GM12878 (cell line): ENCODE results near the gene HSPA1B. TPM values are rescaled to one million over a fixed set of nuclear protein-coding genes. Genes with fewer than 3 reads are reported as not detected.

ENCODE experiments used
- ATAC-seq: fragments of 200-7000 bp; cut with Tn5 transposase; 3 replicates; pipeline ENCODE4 v1.9.1; 2020; ENCODE audit warnings: mild to moderate bottlenecking, moderate library complexity
- BruUV-seq: library from RNA; stranded (reverse); fragments of 400-500 nt; replicated peaks from 2 replicates; lab custom pipeline; 2021; lab: Mats Ljungman, UMichigan
- CTCF ChIA-PET: fragments of 300-600 bp; sonication (Branson Sonifier 250); formaldehyde crosslinking; extraction: SDS; loops from one replicate; lab custom pipeline; 2021; ENCODE audit warnings: inconsistent platforms; lab: Yijun Ruan, JAX
- POLR2A ChIA-PET: fragments of 350-600 bp; formaldehyde crosslinking; extraction: SDS; loops from one replicate; lab custom pipeline; 2021; ENCODE audit warnings: inconsistent platforms; lab: Charles Lee
- RAD21 ChIA-PET: fragments of 300-600 bp; sonication (Branson Sonifier 250); formaldehyde crosslinking; loops from one replicate; lab custom pipeline; 2023; ENCODE audit warnings: antibody characterized with exemption; ENCODE audit not compliant: unreplicated experiment; lab: Charles Lee
- SMC1A ChIA-PET: fragments of 300-600 bp; sonication (Branson Sonifier 250); formaldehyde crosslinking; loops from one replicate; lab custom pipeline; 2023; ENCODE audit not compliant: unreplicated experiment, uncharacterized antibody; lab: Charles Lee
- DNase-seq: peaks from one replicate; pipeline ENCODE4 v3.0.0-alpha.2; 2011; ENCODE audit warnings: low read depth, low spot score
- FAIRE-seq: peaks from 3 replicates; lab custom pipeline; 2011; peaks lifted over from hg19 to GRCh38; lab: Jason Lieb, UNC
- H2AFZ ChIP-seq: 2 replicates; pipeline ENCODE4 v1.6.0; 2011; ENCODE audit warnings: low read depth, low read length, control low read depth; ENCODE audit not compliant: control insufficient read depth
- H3K27ac ChIP-seq: 2 replicates; pipeline ENCODE4 v1.5.1; 2011; ENCODE audit warnings: control low read depth; ENCODE audit not compliant: control insufficient read depth, insufficient read depth
- H3K27me3 ChIP-seq, 2 experiments: replicated peaks in 1 of 2; 2 replicates each; pipeline versions ENCODE4 v1.6.0 to v1.6.1; 2011; ENCODE audit warnings: low read length in 1 of 2; ENCODE audit not compliant: control insufficient read depth in 2 of 2, insufficient read depth in 2 of 2
- H3K36me3 ChIP-seq, 2 experiments: 2 replicates each; pipeline ENCODE4 v1.5.1; 2011; ENCODE audit warnings: low read length in 1 of 2; ENCODE audit not compliant: control insufficient read depth in 2 of 2, insufficient read depth in 2 of 2
- H3K4me1 ChIP-seq: 2 replicates; pipeline ENCODE4 v1.6.1; 2011; ENCODE audit warnings: mild to moderate bottlenecking, low read length, moderate library complexity, mixed read lengths; ENCODE audit not compliant: control insufficient read depth, insufficient read depth
- H3K4me2 ChIP-seq: 2 replicates; pipeline ENCODE4 v1.6.0; 2011; ENCODE audit warnings: control low read depth; ENCODE audit not compliant: control insufficient read depth, insufficient read depth
- H3K4me3 ChIP-seq: fragments of 200-600 bp; sonication (generic); 2 replicates; pipeline ENCODE4 v1.5.1; 2016
- H3K79me2 ChIP-seq: 2 replicates; pipeline ENCODE4 v1.6.0; 2011; ENCODE audit warnings: low read length; ENCODE audit not compliant: control insufficient read depth, insufficient read depth
- H3K9ac ChIP-seq: 2 replicates; pipeline ENCODE4 v1.8.0; 2011; ENCODE audit warnings: low read length, control low read depth, mixed read lengths; ENCODE audit not compliant: control insufficient read depth, insufficient read depth
- H3K9me3 ChIP-seq: replicated peaks from 3 replicates; pipeline ENCODE4 v1.5.1; 2011; ENCODE audit warnings: mild to moderate bottlenecking, low read length; ENCODE audit not compliant: control insufficient read depth, insufficient read depth
- H4K20me1 ChIP-seq: 2 replicates; pipeline ENCODE4 v1.6.0; 2011; ENCODE audit not compliant: control insufficient read depth, insufficient read depth
- BCLAF1 ChIP-seq: fragments of 450-650 bp; IDR thresholded peaks from 2 replicates; pipeline ENCODE4 v1.6.1; 2017; ENCODE audit warnings: antibody characterized with exemption, mild to moderate bottlenecking, moderate library complexity
- HSF1 ChIP-seq: fragments of 150-350 bp; IDR thresholded peaks from 2 replicates; pipeline ENCODE4 v1.6.1; 2014; ENCODE audit warnings: mild to moderate bottlenecking, low read depth, low read length
- SP1 ChIP-seq: IDR thresholded peaks from one replicate; pipeline ENCODE4 v1.6.1; 2011; ENCODE audit warnings: low read depth, low read length
- SRF ChIP-seq, 2 experiments: IDR thresholded peaks; 2 replicates each; pipeline ENCODE4 v1.6.1; 2011; ENCODE audit warnings: low read depth in 2 of 2, low read length in 2 of 2, mild to moderate bottlenecking in 1 of 2, moderate library complexity in 1 of 2
- SUZ12 ChIP-seq: fragments of 200-600 bp; sonication (generic); IDR thresholded peaks from one replicate; pipeline ENCODE4 v1.6.1; 2018; ENCODE audit warnings: antibody characterized with exemption, mild to moderate bottlenecking; ENCODE audit not compliant: unreplicated experiment
- ZBTB4 ChIP-seq: fragments of 450-650 bp; formaldehyde crosslinking; IDR thresholded peaks from 2 replicates; pipeline ENCODE4 v1.4.0; 2022; ENCODE audit warnings: mild to moderate bottlenecking, moderate library complexity
- WGBS: methylation state at CpG from one replicate; pipeline ENCODE4 v1.1.6; 2016; ENCODE audit warnings: low lambda C conversion rate; ENCODE audit not compliant: insufficient replicate concordance, insufficient coverage; ENCODE audit errors: missing lambda C conversion rate; 5-methylcytosine and 5-hydroxymethylcytosine counted together
- in situ Hi-C: fragments of 300-500 bp; cut with MboI; formaldehyde crosslinking; loops from 9 replicates; pipeline ENCODE4 v1.14.3; 2018; ENCODE audit warnings: mixed read lengths
- intact Hi-C: fragments of 100-400 bp; cut with micrococcal nuclease; formaldehyde crosslinking; loops from one replicate; pipeline ENCODE4 v1.14.2; 2022; ENCODE audit not compliant: unreplicated experiment
- polyA plus RNA-seq, 11 experiments: library from polyadenylated mRNA; depleted of rRNA in 4 of 11; unstranded in 6 of 11; stranded (reverse) in 5 of 11; fragments of >200 nt; fragmentation: Nextera tagmentation in 4 of 11; fragmentation: Illumina TruSeq in 1 of 11; extraction: Ambion mirVana in 4 of 11; extraction: Trizol in 1 of 11; gene quantifications; 1 replicate in 1 of 11; 2 replicates in 10 of 11; pipeline versions ENCODE4 v1.2.1 to v1.2.3, GENCODE V29; 2011 to 2016; ENCODE audit warnings: inconsistent platforms in 2 of 11, missing spikeins in 2 of 11, low read depth in 1 of 11
- total RNA-seq, 4 experiments: library from RNA; depleted of rRNA in 3 of 4; stranded (reverse); fragments of >200 nt in 3 of 4; fragmentation: Illumina TruSeq in 1 of 4; extraction: Trizol in 1 of 4; gene quantifications; 2 replicates each; pipeline versions ENCODE4 v1.2.1 to v1.2.3, GENCODE V29; 2013 to 2021

The HSPA1B gene
- total and polyA plus RNA-seq, 10 of the 15 experiments (the other 5 are each of a cell fraction or from before 2014, with no cell fraction given), result 0.11 to 40.5 (median 12.8) TPM

- no peaks in the 10 kb centered on the region for H3K27me3 ChIP-seq
- H2AFZ ChIP-seq, result no peak overlapping the region
- peaks cover under 1% of the 10 kb centered on the region for H3K4me1 ChIP-seq
- WGBS, result 98% methylated on average over 15 of the region's 15 CpGs
- ChIA-PET CTCF (interaction anchor here (1.4 kb wide), 1 partner anchor 8 kb away, joined by 3 read pairs; no protein-coding TSS in a partner anchor), RAD21 (interaction anchor here (1.1 to 1.2 kb wide), 2 partner anchors 28 to 55 kb away, joined by 3 to 4 read pairs; no protein-coding TSS in a partner anchor), POLR2A (interaction anchor here (0.7 to 0.9 kb wide), 2 partner anchors 44 to 220 kb away, joined by 3 to 4 read pairs; partner anchors contain the start of gene MSH5)
- in situ Hi-C loops, result no loop called here
- no peaks in the 10 kb centered on the region for H3K9me3 ChIP-seq
- H3K79me2 ChIP-seq, result no peaks in the 10 kb centered on the region; the same call in 1 of the 2 replicates
- no peak overlapping the region for H3K4me3 ChIP-seq
- no TSS peak for BruUV-seq
- TF ChIP-seq HSF1, result no peak
- TF ChIP-seq BCLAF1, result no peak
- no peak for TF ChIP-seq SRF (IDR thresholded peaks at IDR 0.05; ENCODE audit: low read depth in 2 of 2, low read length in 2 of 2)
- no peak for TF ChIP-seq SP1
- TF ChIP-seq SUZ12, result no peak
- no peak for TF ChIP-seq ZBTB4 (CRISPR knock-in tag)
- TF ChIP-seq, all 136 proteins: peak for 0
- H3K4me2 ChIP-seq, result no peak overlapping the region
- DNase-seq (no peak), FAIRE-seq (no peak), ATAC-seq (no peak)
- H3K27ac ChIP-seq, result no peak overlapping the region
- no peaks in the 10 kb centered on the region for H4K20me1 ChIP-seq
- SMC1A ChIA-PET, result no interaction called here
- no peak overlapping the region for H3K9ac ChIP-seq
- intact Hi-C loops, result no loop called here
- H3K36me3 ChIP-seq, result peaks cover 6 to 39% of the 10 kb centered on the region in 2 experiments; a peak in 3 of 4 replicates
Measured at GRCh38 chr6:31784098-31784925, 43.2 kb upstream of the HSPA1B start.
